ENCODE results near the gene RBSN. TPM values are rescaled to one million over a fixed set of nuclear protein-coding genes. Genes with fewer than 3 reads are reported as not detected.
A peak's percentile ranks its signal among the peaks of the same experiment; 100 is the strongest.

RBSN gene
- total and polyA plus RNA-seq, 7 donors: 7.2 to 41.3 (median 29.1) TPM

GRCh38 chr3:15108869-15109268, 9.9 kb upstream of the RBSN start:
- TF ChIP-seq POLR2AphosphoS5 (IDR thresholded peaks at IDR 0.05): no peak
- no peak for TF ChIP-seq EP300 (IDR thresholded peaks at IDR 0.05)
- TF ChIP-seq CTCF (IDR thresholded peaks at IDR 0.05): no peak
- TF ChIP-seq POLR2A (IDR thresholded peaks at IDR 0.05): no peak
- DNase-seq: no peak
- Histone ChIP-seq H3K4me3 (no peak overlapping the region), H3K27me3 (no peaks in the 10 kb centered on the region), H3K9me3 (no peaks in the 10 kb centered on the region), H3K27ac (no peak overlapping the region), H3K4me1 (peaks cover 0 to 6% (median 4%) of the 10 kb centered on the region in 4 donors), H3K36me3 (no peaks in the 10 kb centered on the region)
- 89 to 90% methylated on average over 4 of the region's 4 CpGs for WGBS, 2 donors
- intact Hi-C loops (cut with DNase I): loop anchor here (2.0 kb wide), 1 partner anchor 96 kb away; no protein-coding TSS in a partner anchor

GRCh38 chr3:15108082-15108545, 9.2 kb upstream of the RBSN start:
- Histone ChIP-seq H3K9me3 (no peaks in the 10 kb centered on the region), H3K4me1 (peaks cover 0 to 10% (median 7%) of the 10 kb centered on the region in 4 donors), H3K4me3 (no peak overlapping the region), H3K27me3 (no peaks in the 10 kb centered on the region), H3K27ac (no peak overlapping the region), H3K36me3 (no peaks in the 10 kb centered on the region)
- 14 to 20% methylated on average over 11 of the region's 11 CpGs for WGBS, 2 donors
- intact Hi-C loops (cut with DNase I): loop anchor here (2.0 kb wide), 1 partner anchor 97 kb away; no protein-coding TSS in a partner anchor
- TF ChIP-seq CTCF (IDR thresholded peaks at IDR 0.05): peak; percentile 64 to 89 (median 78)
- no peak for TF ChIP-seq POLR2AphosphoS5 (IDR thresholded peaks at IDR 0.05)
- TF ChIP-seq EP300 (IDR thresholded peaks at IDR 0.05): no peak
- no peak for TF ChIP-seq POLR2A (IDR thresholded peaks at IDR 0.05)
- DNase-seq: peak; percentile 87

GRCh38 chr3:15107075-15107947, 8.4 kb upstream of the RBSN start:
- H3K27me3 ChIP-seq: no peaks in the 10 kb centered on the region
- peaks cover 0 to 17% (median 13%) of the 10 kb centered on the region in 4 donors for H3K4me1 ChIP-seq
- DNase-seq: no peak
- H3K4me3 ChIP-seq: no peak overlapping the region
- no peak for TF ChIP-seq POLR2AphosphoS5 (IDR thresholded peaks at IDR 0.05)
- H3K36me3 ChIP-seq: no peaks in the 10 kb centered on the region
- H3K27ac ChIP-seq: no peak overlapping the region
- WGBS, 2 donors: 75 to 81% methylated on average over 16 of the region's 16 CpGs
- intact Hi-C loops (cut with DNase I): no loop called here
- H3K9me3 ChIP-seq: no peaks in the 10 kb centered on the region

GRCh38 chr3:15102836-15103235, 3.9 kb upstream of the RBSN start:
- no peak for DNase-seq
- Histone ChIP-seq H3K36me3 (no peaks in the 10 kb centered on the region), H3K4me3 (no peak overlapping the region), H3K27me3 (no peaks in the 10 kb centered on the region), H3K27ac (peak overlapping the region; percentile 64 to 82 (median 76)), H3K9me3 (no peaks in the 10 kb centered on the region), H3K4me1 (peaks cover 0 to 37% (median 22%) of the 10 kb centered on the region in 4 donors)
- intact Hi-C loops (cut with DNase I): no loop called here
- no peak for TF ChIP-seq POLR2A (IDR thresholded peaks at IDR 0.05)
- TF ChIP-seq POLR2AphosphoS5 (IDR thresholded peaks at IDR 0.05): peak in 1 of 4 donors; percentile 6
- 25 to 65% methylated on average over 3 of the region's 3 CpGs for WGBS, 2 donors

GRCh38 chr3:15102256-15102655, 3.3 kb upstream of the RBSN start:
- peak overlapping the region; percentile 64 to 82 (median 76) for H3K27ac ChIP-seq
- intact Hi-C loops (cut with DNase I): no loop called here
- WGBS, 2 donors: 9 to 26% methylated on average over 4 of the region's 4 CpGs

More at GRCh38 chr3:15102256-15102655, 3.3 kb upstream of the RBSN start:
- no peaks in the 10 kb centered on the region for H3K27me3 ChIP-seq
- no peaks in the 10 kb centered on the region for H3K9me3 ChIP-seq
- H3K4me3 ChIP-seq: no peak overlapping the region
- peaks cover 0 to 43% (median 27%) of the 10 kb centered on the region in 4 donors for H3K4me1 ChIP-seq
- no peaks in the 10 kb centered on the region for H3K36me3 ChIP-seq
- peak; percentile 95 for DNase-seq
- peak; percentile 79 to 95 (median 83) for TF ChIP-seq EP300 (IDR thresholded peaks at IDR 0.05)
- peak; percentile 49 to 84 (median 68) for TF ChIP-seq POLR2AphosphoS5 (IDR thresholded peaks at IDR 0.05)
- TF ChIP-seq POLR2A (IDR thresholded peaks at IDR 0.05): no peak

All from sigmoid colon (tissue), 7 donors.